WTC11 (cell line): ENCODE measurements around the gene ANKRD23. TPM values are rescaled to one million over a fixed set of nuclear protein-coding genes. Genes with fewer than 3 reads are reported as not detected.

ENCODE experiments used
- ATAC-seq: fragments of 200-7000 bp; cut with Tn5 transposase; 2 replicates; pipeline ENCODE4 v1.10.0; 2021; ENCODE audit warnings: mild to moderate bottlenecking, moderate library complexity
- CTCF ChIA-PET: fragments of 300-600 bp; sonication (Branson Sonifier 250); formaldehyde crosslinking; loops from one replicate; lab custom pipeline; 2021; ENCODE audit warnings: antibody characterized with exemption; lab: Charles Lee
- POLR2A ChIA-PET: fragments of 350-600 bp; sonication (Branson Sonifier 250); formaldehyde crosslinking; loops from one replicate; lab custom pipeline; 2021; ENCODE audit warnings: antibody characterized with exemption; lab: Charles Lee
- DNase-seq: peaks from one replicate; pipeline ENCODE4 v3.0.0; 2021; ENCODE audit warnings: low spot score
- H3K27ac Mint-ChIP-seq: 2 replicates; pipeline ENCODE4 v1.8.0; 2021; ENCODE audit warnings: mixed read lengths
- H3K27me3 Mint-ChIP-seq: 2 replicates; pipeline ENCODE4 v1.8.0; 2021; ENCODE audit warnings: low read depth, mild to moderate bottlenecking, moderate library complexity, mixed read lengths
- H3K36me3 Mint-ChIP-seq: 2 replicates; pipeline ENCODE4 v1.8.0; 2021; ENCODE audit warnings: mixed read lengths
- H3K4me1 Mint-ChIP-seq: 2 replicates; pipeline ENCODE4 v1.8.0; 2022; ENCODE audit warnings: mixed read lengths
- H3K4me3 Mint-ChIP-seq: 2 replicates; pipeline ENCODE4 v1.8.0; 2021; ENCODE audit warnings: mild to moderate bottlenecking, moderate library complexity, mixed read lengths
- H3K9me3 Mint-ChIP-seq: 2 replicates; pipeline ENCODE4 v1.8.0; 2021; ENCODE audit warnings: mixed read lengths
- ATF1 ChIP-seq: sonication (generic); formaldehyde crosslinking; IDR thresholded peaks from 2 replicates; pipeline ENCODE4 v1.8.1; 2023; ENCODE audit warnings: mild to moderate bottlenecking, moderate library complexity, missing genetic modification reagents
- CREB1 ChIP-seq: sonication (generic); formaldehyde crosslinking; IDR thresholded peaks from 2 replicates; pipeline ENCODE4 v1.8.0; 2023; ENCODE audit warnings: mild to moderate bottlenecking, missing genetic modification reagents
- ELF4 ChIP-seq: sonication (generic); formaldehyde crosslinking; IDR thresholded peaks from 2 replicates; pipeline ENCODE4 v1.8.1; 2022; ENCODE audit warnings: low read depth, mild to moderate bottlenecking, moderate library complexity, missing genetic modification reagents
- ESRRA ChIP-seq: sonication (generic); formaldehyde crosslinking; IDR thresholded peaks from 2 replicates; pipeline ENCODE4 v1.8.1; 2022; ENCODE audit warnings: mild to moderate bottlenecking, missing genetic modification reagents, borderline replicate concordance
- GABPB1 ChIP-seq: sonication (generic); formaldehyde crosslinking; IDR thresholded peaks from 2 replicates; pipeline ENCODE4 v1.8.1; 2023; ENCODE audit warnings: mild to moderate bottlenecking, missing genetic modification reagents
- HMGA2 ChIP-seq: fragments of 250-450 bp; sonication (Bioruptor Pico); IDR thresholded peaks from 2 replicates; pipeline ENCODE4 v1.4.0; 2021; ENCODE audit warnings: mild to moderate bottlenecking, moderate library complexity
- MYBL2 ChIP-seq: sonication (generic); formaldehyde crosslinking; IDR thresholded peaks from 2 replicates; pipeline ENCODE4 v1.8.1; 2023; ENCODE audit warnings: mild to moderate bottlenecking, moderate library complexity, missing genetic modification reagents
- NFE2L1 ChIP-seq: sonication (generic); formaldehyde crosslinking; IDR thresholded peaks from 2 replicates; pipeline ENCODE4 v1.8.1; 2023; ENCODE audit warnings: missing genetic modification reagents
- NR3C1 ChIP-seq: sonication (generic); formaldehyde crosslinking; conservative IDR thresholded peaks from 2 replicates; pipeline ENCODE4 v1.8.1; 2023; ENCODE audit warnings: low read depth, mild to moderate bottlenecking, missing genetic modification reagents
- SMAD4 ChIP-seq: sonication (generic); formaldehyde crosslinking; IDR thresholded peaks from 2 replicates; pipeline ENCODE4 v1.8.0; 2022; ENCODE audit warnings: mild to moderate bottlenecking, missing genetic modification reagents
- ZNF121 ChIP-seq: sonication (generic); formaldehyde crosslinking; IDR thresholded peaks from 2 replicates; pipeline ENCODE4 v1.8.0; 2023; ENCODE audit warnings: missing genetic modification reagents
- ZNF138 ChIP-seq: sonication (generic); formaldehyde crosslinking; conservative IDR thresholded peaks from 2 replicates; pipeline ENCODE4 v1.8.1; 2022; ENCODE audit warnings: mild to moderate bottlenecking, moderate library complexity, missing genetic modification reagents
- ZNF396 ChIP-seq: fragments of 250-450 bp; sonication (Bioruptor Pico); IDR thresholded peaks from 2 replicates; pipeline ENCODE4 v1.8.0; 2021; ENCODE audit warnings: mild to moderate bottlenecking, moderate library complexity, borderline replicate concordance
- ZNF416 ChIP-seq: fragments of 250-450 bp; sonication (Bioruptor Pico); IDR thresholded peaks from 2 replicates; pipeline ENCODE4 v1.9.0; 2021; ENCODE audit warnings: mild to moderate bottlenecking, inconsistent platforms
- ZNF671 ChIP-seq: fragments of 250-450 bp; sonication (Bioruptor Pico); IDR thresholded peaks from 2 replicates; pipeline ENCODE4 v1.8.0; 2021; ENCODE audit warnings: mild to moderate bottlenecking
- total RNA-seq: library from RNA; stranded (reverse); gene quantifications from 3 replicates; pipeline ENCODE4 v1.2.3, GENCODE V29; 2021
- TF ChIP-seq, protein P1 (sequence below): fragments of 250-450 bp; sonication (Bioruptor Pico); IDR thresholded peaks from 2 replicates; pipeline ENCODE4 v1.9.0; 2021; ENCODE audit warnings: mild to moderate bottlenecking
- TF ChIP-seq, protein P2 (sequence below): sonication (generic); formaldehyde crosslinking; conservative IDR thresholded peaks from 2 replicates; pipeline ENCODE4 v1.8.1; 2022; ENCODE audit warnings: mild to moderate bottlenecking, missing genetic modification reagents
- TF ChIP-seq, protein P3 (sequence below): sonication (generic); formaldehyde crosslinking; conservative IDR thresholded peaks from 2 replicates; pipeline ENCODE4 v1.8.1; 2023; ENCODE audit warnings: mild to moderate bottlenecking, low read depth, missing genetic modification reagents, moderate library complexity
- TF ChIP-seq, protein P4 (sequence below): sonication (generic); formaldehyde crosslinking; IDR thresholded peaks from 2 replicates; pipeline ENCODE4 v1.8.0; 2022; ENCODE audit warnings: mild to moderate bottlenecking, missing genetic modification reagents
- TF ChIP-seq, protein P5 (sequence below): fragments of 250-450 bp; sonication (Bioruptor Pico); IDR thresholded peaks from 2 replicates; pipeline ENCODE4 v1.9.0; 2021; ENCODE audit warnings: mild to moderate bottlenecking, borderline replicate concordance
- TF ChIP-seq, protein P6 (sequence below): sonication (generic); formaldehyde crosslinking; IDR thresholded peaks from 2 replicates; pipeline ENCODE4 v1.8.1; 2022; ENCODE audit warnings: low read depth, missing genetic modification reagents, borderline replicate concordance

The ANKRD23 gene
- total RNA-seq, 1 experiment from 2014 or later: 3.2 TPM

DNA sequence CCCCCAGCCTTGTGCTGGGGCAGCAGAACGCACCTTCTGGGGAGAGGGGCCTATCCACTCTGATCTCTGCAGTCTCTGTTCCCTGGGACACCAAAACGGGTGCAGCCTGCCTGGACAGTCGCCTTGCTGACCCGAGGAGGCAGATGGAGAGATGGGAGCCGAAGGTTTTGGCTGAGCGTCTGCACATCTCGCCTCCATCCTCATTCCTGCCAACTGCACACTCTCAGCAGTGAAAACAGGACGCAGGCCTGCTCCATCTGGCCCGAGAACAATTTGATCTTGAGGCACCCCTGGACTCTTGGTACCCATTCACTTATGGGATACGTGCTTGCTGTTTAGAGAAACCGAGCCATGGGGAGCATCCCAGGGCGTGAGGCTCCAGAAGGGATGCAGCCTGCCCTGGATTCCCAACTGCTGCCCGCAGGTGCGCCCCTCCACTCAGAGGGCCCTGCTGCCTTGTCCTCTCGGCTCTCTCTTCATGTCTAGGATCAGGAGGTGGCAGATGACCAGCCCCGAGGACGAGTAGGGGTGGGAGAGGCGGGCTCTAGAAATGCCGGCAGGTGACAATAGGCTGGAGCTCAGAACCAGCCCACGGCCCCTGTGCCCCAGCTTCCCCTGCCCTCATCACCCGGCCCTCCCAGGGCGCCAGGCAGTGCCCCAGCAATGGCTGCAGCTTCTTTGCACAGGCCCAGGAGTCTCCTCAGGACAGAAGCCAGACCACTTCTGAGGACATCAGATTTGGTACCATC is 35.1 kb upstream of the ANKRD23 start:
- H3K27me3 Mint-ChIP-seq: no peaks in the 10 kb centered on the region
- no peak overlapping the region for H3K4me3 Mint-ChIP-seq
- ChIA-PET CTCF (interaction anchor here (0.5 to 5.9 kb wide), 7 partner anchors 8 to 100 kb away, joined by 3 to 45 read pairs (median 5); partner anchors contain the start of gene ANKRD39), POLR2A (interaction anchor here (0.5 kb wide), 1 partner anchor 20 kb away, joined by 3 read pairs; no protein-coding TSS in a partner anchor)
- TF ChIP-seq ZNF396 (CRISPR knock-in tag): no peak
- TF ChIP-seq ZNF416 (CRISPR knock-in tag): no peak
- TF ChIP-seq, protein P1, sequence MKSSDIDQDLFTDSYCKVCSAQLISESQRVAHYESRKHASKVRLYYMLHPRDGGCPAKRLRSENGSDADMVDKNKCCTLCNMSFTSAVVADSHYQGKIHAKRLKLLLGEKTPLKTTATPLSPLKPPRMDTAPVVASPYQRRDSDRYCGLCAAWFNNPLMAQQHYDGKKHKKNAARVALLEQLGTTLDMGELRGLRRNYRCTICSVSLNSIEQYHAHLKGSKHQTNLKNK (CRISPR knock-in tag): no peak
- no peak for TF ChIP-seq NFE2L1 (CRISPR knock-in tag)
- TF ChIP-seq ESRRA (CRISPR knock-in tag): no peak
- TF ChIP-seq ZNF121 (CRISPR knock-in tag): no peak
- no peak for TF ChIP-seq CREB1 (CRISPR knock-in tag)
- no peak for TF ChIP-seq HMGA2 (CRISPR knock-in tag)
- TF ChIP-seq, protein P2, sequence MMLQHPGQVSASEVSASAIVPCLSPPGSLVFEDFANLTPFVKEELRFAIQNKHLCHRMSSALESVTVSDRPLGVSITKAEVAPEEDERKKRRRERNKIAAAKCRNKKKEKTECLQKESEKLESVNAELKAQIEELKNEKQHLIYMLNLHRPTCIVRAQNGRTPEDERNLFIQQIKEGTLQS (CRISPR knock-in tag): no peak
- TF ChIP-seq ATF1 (CRISPR knock-in tag): no peak
- TF ChIP-seq, protein P3, sequence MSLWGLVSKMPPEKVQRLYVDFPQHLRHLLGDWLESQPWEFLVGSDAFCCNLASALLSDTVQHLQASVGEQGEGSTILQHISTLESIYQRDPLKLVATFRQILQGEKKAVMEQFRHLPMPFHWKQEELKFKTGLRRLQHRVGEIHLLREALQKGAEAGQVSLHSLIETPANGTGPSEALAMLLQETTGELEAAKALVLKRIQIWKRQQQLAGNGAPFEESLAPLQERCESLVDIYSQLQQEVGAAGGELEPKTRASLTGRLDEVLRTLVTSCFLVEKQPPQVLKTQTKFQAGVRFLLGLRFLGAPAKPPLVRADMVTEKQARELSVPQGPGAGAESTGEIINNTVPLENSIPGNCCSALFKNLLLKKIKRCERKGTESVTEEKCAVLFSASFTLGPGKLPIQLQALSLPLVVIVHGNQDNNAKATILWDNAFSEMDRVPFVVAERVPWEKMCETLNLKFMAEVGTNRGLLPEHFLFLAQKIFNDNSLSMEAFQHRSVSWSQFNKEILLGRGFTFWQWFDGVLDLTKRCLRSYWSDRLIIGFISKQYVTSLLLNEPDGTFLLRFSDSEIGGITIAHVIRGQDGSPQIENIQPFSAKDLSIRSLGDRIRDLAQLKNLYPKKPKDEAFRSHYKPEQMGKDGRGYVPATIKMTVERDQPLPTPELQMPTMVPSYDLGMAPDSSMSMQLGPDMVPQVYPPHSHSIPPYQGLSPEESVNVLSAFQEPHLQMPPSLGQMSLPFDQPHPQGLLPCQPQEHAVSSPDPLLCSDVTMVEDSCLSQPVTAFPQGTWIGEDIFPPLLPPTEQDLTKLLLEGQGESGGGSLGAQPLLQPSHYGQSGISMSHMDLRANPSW (CRISPR knock-in tag): no peak
- TF ChIP-seq, protein P4, sequence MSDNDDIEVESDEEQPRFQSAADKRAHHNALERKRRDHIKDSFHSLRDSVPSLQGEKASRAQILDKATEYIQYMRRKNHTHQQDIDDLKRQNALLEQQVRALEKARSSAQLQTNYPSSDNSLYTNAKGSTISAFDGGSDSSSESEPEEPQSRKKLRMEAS (CRISPR knock-in tag): no peak
- TF ChIP-seq ZNF671 (CRISPR knock-in tag): no peak
- TF ChIP-seq NR3C1: no peak
- no peak for TF ChIP-seq ZNF138 (CRISPR knock-in tag)
- TF ChIP-seq SMAD4 (CRISPR knock-in tag): no peak
- TF ChIP-seq MYBL2 (CRISPR knock-in tag): no peak
- no peaks in the 10 kb centered on the region for H3K36me3 Mint-ChIP-seq
- ATAC-seq (no peak), DNase-seq (no peak)
- H3K9me3 Mint-ChIP-seq: no peaks in the 10 kb centered on the region
- no peak overlapping the region for H3K27ac Mint-ChIP-seq
- peaks cover 67% of the 10 kb centered on the region for H3K4me1 Mint-ChIP-seq

DNA sequence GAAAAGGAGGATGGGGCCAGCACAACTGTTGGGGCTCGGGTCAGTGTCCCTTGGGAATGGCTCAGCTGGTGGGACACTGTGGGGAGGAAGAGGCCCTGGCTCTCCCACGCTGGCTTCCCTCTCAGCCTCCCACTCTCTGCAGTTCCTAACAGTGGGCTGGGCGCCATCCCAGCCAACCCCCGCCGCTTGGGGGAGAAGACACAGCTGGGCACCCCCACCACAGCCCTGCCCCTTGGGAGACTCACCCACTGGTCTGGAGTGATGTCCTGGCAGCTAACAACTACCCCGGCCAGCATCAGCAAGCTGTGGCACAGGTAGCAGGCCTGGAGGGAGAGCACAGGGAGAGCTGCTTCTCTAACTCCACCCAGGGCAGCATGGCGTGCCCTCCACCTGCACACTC is 34.4 kb upstream of the ANKRD23 start:
- Mint-ChIP-seq H3K9me3 (no peaks in the 10 kb centered on the region), H3K27me3 (no peaks in the 10 kb centered on the region), H3K27ac (no peak overlapping the region), H3K4me3 (no peak overlapping the region), H3K36me3 (no peaks in the 10 kb centered on the region), H3K4me1 (peaks cover 75% of the 10 kb centered on the region)
- DNase-seq (no peak), ATAC-seq (no peak)
- CTCF ChIA-PET: interaction anchor here (1.2 to 5.9 kb wide), 3 partner anchors 9 to 72 kb away, joined by 5 to 45 read pairs (median 10); partner anchors contain the start of gene ANKRD39
- POLR2A ChIA-PET: interaction anchor here (0.8 kb wide), 1 partner anchor 10 kb away, joined by 3 read pairs; no protein-coding TSS in a partner anchor
- no peak for TF ChIP-seq GABPB1 (CRISPR knock-in tag)
- no peak for TF ChIP-seq NFE2L1 (CRISPR knock-in tag)
- no peak for TF ChIP-seq ZNF416 (CRISPR knock-in tag)
- TF ChIP-seq, protein P5, sequence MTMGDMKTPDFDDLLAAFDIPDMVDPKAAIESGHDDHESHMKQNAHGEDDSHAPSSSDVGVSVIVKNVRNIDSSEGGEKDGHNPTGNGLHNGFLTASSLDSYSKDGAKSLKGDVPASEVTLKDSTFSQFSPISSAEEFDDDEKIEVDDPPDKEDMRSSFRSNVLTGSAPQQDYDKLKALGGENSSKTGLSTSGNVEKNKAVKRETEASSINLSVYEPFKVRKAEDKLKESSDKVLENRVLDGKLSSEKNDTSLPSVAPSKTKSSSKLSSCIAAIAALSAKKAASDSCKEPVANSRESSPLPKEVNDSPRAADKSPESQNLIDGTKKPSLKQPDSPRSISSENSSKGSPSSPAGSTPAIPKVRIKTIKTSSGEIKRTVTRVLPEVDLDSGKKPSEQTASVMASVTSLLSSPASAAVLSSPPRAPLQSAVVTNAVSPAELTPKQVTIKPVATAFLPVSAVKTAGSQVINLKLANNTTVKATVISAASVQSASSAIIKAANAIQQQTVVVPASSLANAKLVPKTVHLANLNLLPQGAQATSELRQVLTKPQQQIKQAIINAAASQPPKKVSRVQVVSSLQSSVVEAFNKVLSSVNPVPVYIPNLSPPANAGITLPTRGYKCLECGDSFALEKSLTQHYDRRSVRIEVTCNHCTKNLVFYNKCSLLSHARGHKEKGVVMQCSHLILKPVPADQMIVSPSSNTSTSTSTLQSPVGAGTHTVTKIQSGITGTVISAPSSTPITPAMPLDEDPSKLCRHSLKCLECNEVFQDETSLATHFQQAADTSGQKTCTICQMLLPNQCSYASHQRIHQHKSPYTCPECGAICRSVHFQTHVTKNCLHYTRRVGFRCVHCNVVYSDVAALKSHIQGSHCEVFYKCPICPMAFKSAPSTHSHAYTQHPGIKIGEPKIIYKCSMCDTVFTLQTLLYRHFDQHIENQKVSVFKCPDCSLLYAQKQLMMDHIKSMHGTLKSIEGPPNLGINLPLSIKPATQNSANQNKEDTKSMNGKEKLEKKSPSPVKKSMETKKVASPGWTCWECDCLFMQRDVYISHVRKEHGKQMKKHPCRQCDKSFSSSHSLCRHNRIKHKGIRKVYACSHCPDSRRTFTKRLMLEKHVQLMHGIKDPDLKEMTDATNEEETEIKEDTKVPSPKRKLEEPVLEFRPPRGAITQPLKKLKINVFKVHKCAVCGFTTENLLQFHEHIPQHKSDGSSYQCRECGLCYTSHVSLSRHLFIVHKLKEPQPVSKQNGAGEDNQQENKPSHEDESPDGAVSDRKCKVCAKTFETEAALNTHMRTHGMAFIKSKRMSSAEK: no peak
- TF ChIP-seq ZNF138 (CRISPR knock-in tag): no peak
- TF ChIP-seq ELF4 (CRISPR knock-in tag): no peak
- TF ChIP-seq MYBL2 (CRISPR knock-in tag): no peak
- TF ChIP-seq, protein P6, sequence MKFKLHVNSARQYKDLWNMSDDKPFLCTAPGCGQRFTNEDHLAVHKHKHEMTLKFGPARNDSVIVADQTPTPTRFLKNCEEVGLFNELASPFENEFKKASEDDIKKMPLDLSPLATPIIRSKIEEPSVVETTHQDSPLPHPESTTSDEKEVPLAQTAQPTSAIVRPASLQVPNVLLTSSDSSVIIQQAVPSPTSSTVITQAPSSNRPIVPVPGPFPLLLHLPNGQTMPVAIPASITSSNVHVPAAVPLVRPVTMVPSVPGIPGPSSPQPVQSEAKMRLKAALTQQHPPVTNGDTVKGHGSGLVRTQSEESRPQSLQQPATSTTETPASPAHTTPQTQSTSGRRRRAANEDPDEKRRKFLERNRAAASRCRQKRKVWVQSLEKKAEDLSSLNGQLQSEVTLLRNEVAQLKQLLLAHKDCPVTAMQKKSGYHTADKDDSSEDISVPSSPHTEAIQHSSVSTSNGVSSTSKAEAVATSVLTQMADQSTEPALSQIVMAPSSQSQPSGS: no peak
